GM18858 (cell line): ENCODE data around the gene VPS18.

ENCODE experiments used
- ATAC-seq: cut with Tn5 transposase; IDR thresholded peaks from one replicate; pipeline ENCODE4 v1.9.1; 2021; ENCODE audit not compliant: unreplicated experiment

Gene VPS18

GRCh38 chr15:40932649-40933516 is 38.6 kb downstream of the VPS18 start:
- no peak for ATAC-seq

GRCh38 chr15:40933517-40933902 is 39.3 kb downstream of the VPS18 start:
- no peak for ATAC-seq

DNA sequence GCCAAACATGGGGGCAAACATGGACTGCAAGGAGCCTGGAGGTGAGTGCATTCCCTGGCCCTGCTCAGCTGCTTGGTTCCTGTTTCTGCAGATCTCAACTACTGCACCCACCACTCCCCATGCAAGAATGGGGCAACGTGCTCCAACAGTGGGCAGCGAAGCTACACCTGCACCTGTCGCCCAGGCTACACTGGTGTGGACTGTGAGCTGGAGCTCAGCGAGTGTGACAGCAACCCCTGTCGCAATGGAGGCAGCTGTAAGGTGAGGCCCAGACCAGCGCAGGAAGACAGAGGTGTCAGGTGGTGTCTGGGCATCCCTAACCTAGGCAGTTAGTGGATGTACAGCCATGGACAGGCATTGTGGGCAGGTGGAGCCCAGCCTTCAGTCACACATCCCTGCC is 40.2 kb downstream of the VPS18 start:
- ATAC-seq, result no peak

DNA sequence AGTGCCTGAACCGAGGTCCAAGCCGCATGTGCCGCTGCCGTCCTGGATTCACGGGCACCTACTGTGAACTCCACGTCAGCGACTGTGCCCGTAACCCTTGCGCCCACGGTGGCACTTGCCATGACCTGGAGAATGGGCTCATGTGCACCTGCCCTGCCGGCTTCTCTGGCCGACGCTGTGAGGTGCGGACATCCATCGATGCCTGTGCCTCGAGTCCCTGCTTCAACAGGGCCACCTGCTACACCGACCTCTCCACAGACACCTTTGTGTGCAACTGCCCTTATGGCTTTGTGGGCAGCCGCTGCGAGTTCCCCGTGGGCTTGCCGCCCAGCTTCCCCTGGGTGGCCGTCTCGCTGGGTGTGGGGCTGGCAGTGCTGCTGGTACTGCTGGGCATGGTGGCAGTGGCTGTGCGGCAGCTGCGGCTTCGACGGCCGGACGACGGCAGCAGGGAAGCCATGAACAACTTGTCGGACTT is 42.0 kb downstream of the VPS18 start:
- ATAC-seq, result no peak

DNA sequence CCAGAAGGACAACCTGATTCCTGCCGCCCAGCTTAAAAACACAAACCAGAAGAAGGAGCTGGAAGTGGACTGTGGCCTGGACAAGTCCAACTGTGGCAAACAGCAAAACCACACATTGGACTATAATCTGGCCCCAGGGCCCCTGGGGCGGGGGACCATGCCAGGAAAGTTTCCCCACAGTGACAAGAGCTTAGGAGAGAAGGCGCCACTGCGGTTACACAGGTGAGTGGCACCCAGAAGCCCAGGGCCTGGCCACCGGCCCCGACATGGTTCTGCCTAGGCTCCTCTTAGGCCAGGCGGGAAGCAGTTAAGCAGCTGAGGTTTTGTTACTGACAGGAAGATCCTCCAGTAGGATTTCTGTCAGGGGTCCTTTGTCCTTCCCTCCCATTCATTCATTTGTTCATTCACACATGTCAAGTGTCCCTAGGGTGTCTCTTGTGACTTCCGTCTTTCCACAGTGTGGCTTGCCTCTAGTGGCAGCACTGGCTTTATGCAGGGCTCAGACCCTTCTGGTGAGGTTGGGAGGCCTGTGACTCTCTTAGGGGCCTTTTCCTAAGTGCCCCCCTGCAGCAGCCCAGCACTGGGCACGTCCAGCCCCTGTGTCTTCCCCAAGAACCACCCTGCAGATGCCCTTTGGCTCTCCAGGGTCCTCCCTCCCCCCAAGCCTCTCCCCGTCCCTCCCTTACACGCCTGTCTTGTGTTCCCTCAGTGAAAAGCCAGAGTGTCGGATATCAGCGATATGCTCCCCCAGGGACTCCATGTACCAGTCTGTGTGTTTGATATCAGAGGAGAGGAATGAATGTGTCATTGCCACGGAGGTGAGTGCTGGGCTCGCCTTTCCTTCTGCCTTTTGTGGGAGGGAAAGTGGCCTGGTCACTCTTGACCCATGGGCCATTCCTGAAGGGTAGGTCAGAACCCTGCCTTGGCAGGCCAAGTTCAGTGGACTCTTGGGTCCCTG is 42.7 kb downstream of the VPS18 start:
- no peak for ATAC-seq

DNA sequence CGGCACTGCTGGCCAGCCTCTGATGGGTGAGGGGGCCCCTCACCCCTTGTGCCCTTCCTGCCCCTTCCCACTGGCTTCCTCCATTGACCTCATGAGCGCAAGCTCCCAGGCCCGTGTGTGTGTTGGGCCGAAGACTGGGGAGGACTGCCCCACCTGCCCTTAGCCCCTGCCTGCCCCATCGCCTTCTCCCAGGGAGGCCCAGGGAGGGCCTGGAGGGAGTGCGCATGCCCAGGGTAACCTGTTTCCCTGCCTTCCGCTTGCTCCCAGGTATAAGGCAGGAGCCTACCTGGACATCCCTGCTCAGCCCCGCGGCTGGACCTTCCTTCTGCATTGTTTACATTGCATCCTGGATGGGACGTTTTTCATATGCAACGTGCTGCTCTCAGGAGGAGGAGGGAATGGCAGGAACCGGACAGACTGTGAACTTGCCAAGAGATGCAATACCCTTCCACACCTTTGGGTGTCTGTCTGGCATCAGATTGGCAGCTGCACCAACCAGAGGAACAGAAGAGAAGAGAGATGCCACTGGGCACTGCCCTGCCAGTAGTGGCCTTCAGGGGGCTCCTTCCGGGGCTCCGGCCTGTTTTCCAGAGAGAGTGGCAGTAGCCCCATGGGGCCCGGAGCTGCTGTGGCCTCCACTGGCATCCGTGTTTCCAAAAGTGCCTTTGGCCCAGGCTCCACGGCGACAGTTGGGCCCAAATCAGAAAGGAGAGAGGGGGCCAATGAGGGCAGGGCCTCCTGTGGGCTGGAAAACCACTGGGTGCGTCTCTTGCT is 43.7 kb downstream of the VPS18 start:
- ATAC-seq, result no peak

- ATAC-seq, result no peak
Measured at GRCh38 chr15:40938536-40938870, 44.3 kb downstream of the VPS18 start.

DNA sequence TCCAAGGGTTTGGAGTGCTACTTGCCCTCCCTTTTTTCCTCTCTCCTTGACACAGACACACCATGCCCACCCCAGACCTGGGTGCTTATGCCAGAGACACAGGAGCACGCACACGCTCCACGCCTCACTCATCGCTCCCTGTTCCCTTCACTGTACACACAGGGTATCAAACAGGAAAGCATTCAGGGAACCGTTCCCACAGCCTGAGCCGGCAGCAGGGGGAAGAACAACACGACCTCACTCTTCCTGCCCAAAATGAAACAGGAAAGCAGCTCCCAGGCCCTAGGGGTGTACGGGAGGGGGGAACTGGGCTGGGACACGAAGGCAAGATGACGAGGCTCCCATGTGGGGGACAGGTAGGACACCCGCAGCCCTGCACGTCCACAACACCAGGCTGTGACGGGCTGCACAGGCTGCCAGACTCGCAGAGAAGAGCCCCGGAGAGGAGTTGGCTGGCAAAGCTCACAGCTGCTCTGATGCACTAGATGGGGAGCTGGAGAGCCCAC is 46.1 kb downstream of the VPS18 start:
- ATAC-seq, result no peak

GRCh38 chr15:40941068-40941527 is 46.8 kb downstream of the VPS18 start:
- ATAC-seq, result no peak

- ATAC-seq, result peak; percentile 58
Measured at GRCh38 chr15:40941528-40942336, 47.5 kb downstream of the VPS18 start.

- no peak for ATAC-seq
Measured at GRCh38 chr15:40942337-40942854, 48.1 kb downstream of the VPS18 start.

DNA sequence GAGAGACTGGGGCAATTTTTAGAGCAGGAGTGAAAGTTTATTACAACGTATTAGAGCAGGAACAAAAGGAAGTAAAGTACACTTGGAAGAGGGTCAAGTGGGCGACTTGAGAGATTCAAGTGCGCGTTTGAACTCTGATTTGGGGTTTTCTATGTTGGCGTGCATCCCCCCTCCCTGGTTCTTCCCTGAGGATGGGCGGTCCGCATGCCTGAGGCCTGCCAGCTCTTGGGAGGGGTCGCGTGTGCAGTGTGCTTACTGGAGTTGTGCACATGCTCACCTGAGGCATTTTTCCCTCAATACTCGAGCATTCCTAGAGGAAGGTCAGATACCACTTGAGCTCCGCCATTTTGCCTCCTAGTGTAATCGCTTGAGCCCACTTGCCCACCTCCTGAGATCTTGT is 48.6 kb downstream of the VPS18 start:
- no peak for ATAC-seq

- ATAC-seq, result no peak
Measured at GRCh38 chr15:40943764-40944365, 49.6 kb downstream of the VPS18 start.

DNA sequence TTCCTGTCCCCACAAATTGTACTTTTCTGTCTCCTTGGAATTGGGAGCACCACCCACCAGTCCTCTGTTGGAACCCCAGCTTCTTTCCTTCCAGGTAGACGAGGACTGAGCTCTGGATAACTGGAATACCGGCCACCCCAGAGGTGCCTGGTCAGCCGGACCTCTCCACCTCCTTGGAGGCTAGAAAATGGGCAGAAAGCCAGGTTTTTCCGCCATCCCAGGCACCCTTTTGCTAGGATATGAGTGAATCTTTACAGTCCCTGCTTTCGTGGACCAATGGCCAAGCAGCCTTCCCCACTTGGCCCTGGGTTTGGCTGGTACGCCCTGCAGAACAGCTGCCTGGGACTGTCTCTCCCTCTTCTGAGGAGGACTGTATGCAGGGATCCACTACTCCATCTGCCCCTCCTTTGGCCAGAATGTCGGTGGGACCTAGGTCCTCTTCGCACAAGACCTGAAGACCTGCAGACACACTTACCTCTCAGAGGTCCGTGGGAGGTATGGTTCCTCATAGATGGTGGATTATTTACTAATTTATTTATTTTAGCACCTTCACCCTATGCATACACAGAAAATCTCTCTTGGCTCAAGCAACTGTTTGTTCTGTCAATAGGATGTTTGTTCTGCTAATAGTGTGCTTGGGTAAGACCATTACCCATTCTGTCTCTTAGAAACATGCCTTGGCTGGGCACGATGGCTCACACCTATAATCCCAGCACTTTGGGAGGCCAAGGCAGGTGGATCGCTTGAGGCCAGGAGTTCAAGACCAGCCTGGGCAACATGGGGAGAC is 50.5 kb downstream of the VPS18 start:
- ATAC-seq, result no peak

GRCh38 chr15:40948706-40949473 is 54.6 kb downstream of the VPS18 start:
- ATAC-seq, result no peak

- ATAC-seq, result no peak
Measured at GRCh38 chr15:40949756-40950207, 55.5 kb downstream of the VPS18 start.

DNA sequence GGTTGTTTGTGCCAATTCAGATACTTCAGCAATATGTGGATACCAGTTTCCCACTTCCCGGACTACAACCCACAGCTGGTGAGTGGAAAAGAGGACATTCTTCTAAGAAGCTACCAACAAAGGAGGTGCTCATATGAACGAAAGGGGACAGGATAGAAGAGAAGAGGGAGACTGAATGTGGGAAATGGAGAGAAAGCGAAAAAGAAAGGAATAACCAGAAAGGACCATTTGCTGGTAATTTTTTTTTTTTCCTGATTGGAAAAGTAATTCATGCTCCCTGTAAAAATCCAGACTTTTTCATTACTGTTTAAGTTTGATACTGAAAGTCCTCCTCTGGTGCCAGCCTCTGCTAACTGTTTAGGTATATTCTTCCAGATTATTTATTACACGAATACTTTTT is 57.5 kb downstream of the VPS18 start:
- ATAC-seq, result no peak
